ENCODE measurements around the gene ERGIC1. TPM values are rescaled to one million over a fixed set of nuclear protein-coding genes. Genes with fewer than 3 reads are reported as not detected.

ERGIC1 gene
- total and polyA plus RNA-seq, 2 of the 13 experiments (the other 11 are each of a cell fraction or from before 2014, with no cell fraction given) = 78.5 to 184 TPM

DNA sequence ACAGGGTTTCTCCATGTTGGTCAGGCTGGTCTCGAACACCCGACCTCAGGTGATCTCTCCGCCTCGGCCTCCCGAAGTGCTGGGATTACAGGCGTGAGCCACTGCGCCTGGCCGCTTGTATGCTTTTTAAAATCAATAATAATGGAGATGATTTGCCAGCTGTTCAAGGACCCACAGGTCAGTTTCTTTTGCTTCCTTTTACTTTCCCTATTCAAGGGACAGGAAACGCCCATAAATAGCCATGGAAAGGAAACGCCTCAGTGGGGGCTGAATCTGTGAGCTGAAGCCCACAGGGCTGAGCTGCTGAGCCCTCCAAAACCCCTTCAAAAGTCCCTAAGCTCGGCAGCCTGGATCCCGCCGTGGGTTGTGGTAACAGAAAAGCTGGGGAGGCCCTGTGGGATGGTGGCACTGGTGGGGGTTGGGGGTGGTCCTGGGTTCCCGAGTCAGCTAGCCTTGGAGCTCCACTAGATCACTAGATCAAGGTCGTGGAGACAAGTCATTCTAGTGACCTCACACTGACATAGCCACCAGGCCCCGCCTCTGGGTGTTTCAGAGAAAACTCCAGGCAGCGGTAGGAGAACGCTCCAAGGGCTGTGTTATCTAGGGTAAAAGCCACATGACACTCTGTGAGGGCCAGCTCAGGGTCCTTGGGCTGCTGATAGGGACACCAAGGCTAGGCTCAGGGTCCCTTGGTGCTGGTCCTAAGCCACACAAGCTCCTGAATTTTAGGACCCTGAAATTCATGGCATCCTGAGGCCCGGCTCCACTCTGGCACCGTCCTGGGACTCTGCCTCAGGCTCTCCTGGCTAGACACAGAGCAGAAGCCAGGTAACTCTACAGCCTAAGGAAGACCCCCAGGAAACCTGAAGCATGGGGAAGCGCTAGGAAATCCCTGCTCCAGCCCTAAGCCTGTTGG is 45.0 kb upstream of the ERGIC1 start (continued):
- TF ChIP-seq, protein P1, sequence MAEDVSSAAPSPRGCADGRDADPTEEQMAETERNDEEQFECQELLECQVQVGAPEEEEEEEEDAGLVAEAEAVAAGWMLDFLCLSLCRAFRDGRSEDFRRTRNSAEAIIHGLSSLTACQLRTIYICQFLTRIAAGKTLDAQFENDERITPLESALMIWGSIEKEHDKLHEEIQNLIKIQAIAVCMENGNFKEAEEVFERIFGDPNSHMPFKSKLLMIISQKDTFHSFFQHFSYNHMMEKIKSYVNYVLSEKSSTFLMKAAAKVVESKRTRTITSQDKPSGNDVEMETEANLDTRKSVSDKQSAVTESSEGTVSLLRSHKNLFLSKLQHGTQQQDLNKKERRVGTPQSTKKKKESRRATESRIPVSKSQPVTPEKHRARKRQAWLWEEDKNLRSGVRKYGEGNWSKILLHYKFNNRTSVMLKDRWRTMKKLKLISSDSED (CRISPR knock-in tag; IDR thresholded peaks at IDR 0.05) = no peak
- TF ChIP-seq ZBTB7B (CRISPR knock-in tag; IDR thresholded peaks at IDR 0.05) (peak; percentile 77), FOXK2 (IDR thresholded peaks at IDR 0.05) (no peak), KDM1A (CRISPR knock-in tag; IDR thresholded peaks at IDR 0.05) (0 out of 2 replicates have a peak, but pooled peaks have one; percentile 56), MXD4 (CRISPR knock-in tag; IDR thresholded peaks at IDR 0.05) (0 out of 2 replicates have a peak, but pooled peaks have one; percentile 10), ZFP36L1 (CRISPR knock-in tag; IDR thresholded peaks at IDR 0.05) (no peak), ZNF256 (CRISPR knock-in tag; conservative IDR thresholded peaks at IDR 0.05) (no peak), ZKSCAN5 (CRISPR knock-in tag; IDR thresholded peaks at IDR 0.05) (no peak), BORCS8-MEF2B (CRISPR knock-in tag; IDR thresholded peaks at IDR 0.05) (no peak), NR3C1 (CRISPR knock-in tag; IDR thresholded peaks at IDR 0.05) (no peak), NFIC (IDR thresholded peaks at IDR 0.05; ENCODE audit: low read length) (no peak; the same call in 1 of the 2 replicates), ZNF772 (CRISPR knock-in tag; IDR thresholded peaks at IDR 0.05) (peak; percentile 50), ZNF180 (CRISPR knock-in tag; IDR thresholded peaks at IDR 0.05; ENCODE audit: borderline replicate concordance, low read depth) (no peak), STAG1 (CRISPR knock-in tag; IDR thresholded peaks at IDR 0.05) (0 out of 2 replicates have a peak, but pooled peaks have one; percentile 7), KMT2B (CRISPR knock-in tag; IDR thresholded peaks at IDR 0.05) (no peak; the same call in 1 of the 2 replicates), ZBTB7A (CRISPR knock-in tag; IDR thresholded peaks at IDR 0.05) (no peak), NR2C2 (CRISPR knock-in tag; IDR thresholded peaks at IDR 0.05; ENCODE audit: borderline replicate concordance) (no peak; the same call in 1 of the 2 replicates)
- TF ChIP-seq, protein P2, sequence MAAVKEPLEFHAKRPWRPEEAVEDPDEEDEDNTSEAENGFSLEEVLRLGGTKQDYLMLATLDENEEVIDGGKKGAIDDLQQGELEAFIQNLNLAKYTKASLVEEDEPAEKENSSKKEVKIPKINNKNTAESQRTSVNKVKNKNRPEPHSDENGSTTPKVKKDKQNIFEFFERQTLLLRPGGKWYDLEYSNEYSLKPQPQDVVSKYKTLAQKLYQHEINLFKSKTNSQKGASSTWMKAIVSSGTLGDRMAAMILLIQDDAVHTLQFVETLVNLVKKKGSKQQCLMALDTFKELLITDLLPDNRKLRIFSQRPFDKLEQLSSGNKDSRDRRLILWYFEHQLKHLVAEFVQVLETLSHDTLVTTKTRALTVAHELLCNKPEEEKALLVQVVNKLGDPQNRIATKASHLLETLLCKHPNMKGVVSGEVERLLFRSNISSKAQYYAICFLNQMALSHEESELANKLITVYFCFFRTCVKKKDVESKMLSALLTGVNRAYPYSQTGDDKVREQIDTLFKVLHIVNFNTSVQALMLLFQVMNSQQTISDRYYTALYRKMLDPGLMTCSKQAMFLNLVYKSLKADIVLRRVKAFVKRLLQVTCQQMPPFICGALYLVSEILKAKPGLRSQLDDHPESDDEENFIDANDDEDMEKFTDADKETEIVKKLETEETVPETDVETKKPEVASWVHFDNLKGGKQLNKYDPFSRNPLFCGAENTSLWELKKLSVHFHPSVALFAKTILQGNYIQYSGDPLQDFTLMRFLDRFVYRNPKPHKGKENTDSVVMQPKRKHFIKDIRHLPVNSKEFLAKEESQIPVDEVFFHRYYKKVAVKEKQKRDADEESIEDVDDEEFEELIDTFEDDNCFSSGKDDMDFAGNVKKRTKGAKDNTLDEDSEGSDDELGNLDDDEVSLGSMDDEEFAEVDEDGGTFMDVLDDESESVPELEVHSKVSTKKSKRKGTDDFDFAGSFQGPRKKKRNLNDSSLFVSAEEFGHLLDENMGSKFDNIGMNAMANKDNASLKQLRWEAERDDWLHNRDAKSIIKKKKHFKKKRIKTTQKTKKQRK (IDR thresholded peaks at IDR 0.05; ENCODE audit: low read length) = no peak
- TF ChIP-seq, protein P3, sequence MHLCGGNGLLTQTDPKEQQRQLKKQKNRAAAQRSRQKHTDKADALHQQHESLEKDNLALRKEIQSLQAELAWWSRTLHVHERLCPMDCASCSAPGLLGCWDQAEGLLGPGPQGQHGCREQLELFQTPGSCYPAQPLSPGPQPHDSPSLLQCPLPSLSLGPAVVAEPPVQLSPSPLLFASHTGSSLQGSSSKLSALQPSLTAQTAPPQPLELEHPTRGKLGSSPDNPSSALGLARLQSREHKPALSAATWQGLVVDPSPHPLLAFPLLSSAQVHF (CRISPR knock-in tag; IDR thresholded peaks at IDR 0.05) = no peak
- TF ChIP-seq, protein P4, sequence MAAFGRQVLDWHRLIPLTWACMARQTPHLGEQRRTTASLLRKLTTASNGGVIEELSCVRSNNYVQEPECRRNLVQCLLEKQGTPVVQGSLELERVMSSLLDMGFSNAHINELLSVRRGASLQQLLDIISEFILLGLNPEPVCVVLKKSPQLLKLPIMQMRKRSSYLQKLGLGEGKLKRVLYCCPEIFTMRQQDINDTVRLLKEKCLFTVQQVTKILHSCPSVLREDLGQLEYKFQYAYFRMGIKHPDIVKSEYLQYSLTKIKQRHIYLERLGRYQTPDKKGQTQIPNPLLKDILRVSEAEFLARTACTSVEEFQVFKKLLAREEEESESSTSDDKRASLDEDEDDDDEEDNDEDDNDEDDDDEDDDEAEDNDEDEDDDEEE (CRISPR knock-in tag; IDR thresholded peaks at IDR 0.05) = no peak
- TF ChIP-seq, protein P5, sequence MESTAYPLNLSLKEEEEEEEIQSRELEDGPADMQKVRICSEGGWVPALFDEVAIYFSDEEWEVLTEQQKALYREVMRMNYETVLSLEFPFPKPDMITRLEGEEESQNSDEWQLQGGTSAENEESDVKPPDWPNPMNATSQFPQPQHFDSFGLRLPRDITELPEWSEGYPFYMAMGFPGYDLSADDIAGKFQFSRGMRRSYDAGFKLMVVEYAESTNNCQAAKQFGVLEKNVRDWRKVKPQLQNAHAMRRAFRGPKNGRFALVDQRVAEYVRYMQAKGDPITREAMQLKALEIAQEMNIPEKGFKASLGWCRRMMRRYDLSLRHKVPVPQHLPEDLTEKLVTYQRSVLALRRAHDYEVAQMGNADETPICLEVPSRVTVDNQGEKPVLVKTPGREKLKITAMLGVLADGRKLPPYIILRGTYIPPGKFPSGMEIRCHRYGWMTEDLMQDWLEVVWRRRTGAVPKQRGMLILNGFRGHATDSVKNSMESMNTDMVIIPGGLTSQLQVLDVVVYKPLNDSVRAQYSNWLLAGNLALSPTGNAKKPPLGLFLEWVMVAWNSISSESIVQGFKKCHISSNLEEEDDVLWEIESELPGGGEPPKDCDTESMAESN (CRISPR knock-in tag; conservative IDR thresholded peaks at IDR 0.05) = peak; percentile 16; the same call in 1 of the 2 replicates
